ENCODE data around the gene PPFIA3.
"Not testable (repeated sequence)": the region's sequence is repeated elsewhere in the genome, so short reads cannot be mapped to it uniquely, and the experiment has no call there.

Gene PPFIA3

DNA sequence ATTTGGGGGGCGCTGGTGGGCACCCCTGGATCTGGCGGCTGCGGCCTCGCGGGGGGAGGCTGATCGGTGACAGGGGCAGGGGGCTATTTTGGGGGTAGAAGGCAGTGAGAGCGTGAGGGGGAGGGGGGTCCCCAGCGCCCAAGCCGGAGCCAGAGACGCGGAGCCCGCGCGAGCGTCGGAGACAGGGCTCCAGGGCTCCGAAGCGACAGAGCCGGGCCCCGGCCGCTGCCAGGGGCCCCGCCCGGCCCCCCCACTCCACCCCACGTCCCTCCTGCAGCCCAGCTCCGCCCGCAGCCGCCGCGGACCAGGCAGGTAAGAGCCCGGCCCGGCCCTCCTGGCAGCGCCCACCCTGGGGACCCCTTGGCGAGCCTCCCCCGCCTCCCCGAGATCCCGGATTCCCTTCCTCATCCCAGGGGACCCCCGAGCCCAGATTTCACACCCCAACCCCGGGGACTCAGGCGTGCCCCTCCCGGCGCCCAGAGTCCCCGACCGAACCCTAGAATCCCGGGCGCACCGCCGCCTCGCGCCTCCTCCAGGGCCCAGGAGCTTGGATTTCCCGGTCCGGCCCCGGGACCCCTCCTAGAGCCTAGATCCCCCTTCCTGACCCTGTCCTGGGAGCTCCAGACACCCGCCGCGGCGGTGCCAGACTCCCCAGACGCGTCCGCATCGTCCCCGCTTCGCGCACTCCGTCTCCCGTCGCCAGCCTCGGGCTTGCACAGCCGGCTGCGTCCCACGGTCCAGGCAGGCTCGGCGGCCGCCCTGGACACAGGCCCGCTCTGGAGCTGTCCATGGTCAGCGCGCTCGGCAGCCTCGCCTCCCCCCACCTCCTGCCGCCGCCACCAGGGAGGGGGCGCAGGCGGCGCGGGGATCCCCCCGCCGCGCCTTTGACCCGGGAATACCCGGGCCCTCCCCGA lies at the start of gene PPFIA3:
Gene PPFIA3 (plus strand): TSS at position 134 of the 914 bp plus-strand sequence. CDS start 8,330 bp downstream, outside the sequence.
- Histone ChIP-seq H3K4me3 (ENCODE audit: insufficient read length, low read depth) (peak within 1 kb of the TSS; percentile 71), H3K36me3 (ENCODE audit: insufficient read depth, insufficient read length, low read length) (peaks cover 2% of the 10 kb centered on the region), H3K9ac (ENCODE audit: insufficient read length, low read depth) (peak within 1 kb of the TSS; percentile 92), H3K4me1 (ENCODE audit: insufficient read depth, insufficient read length) (peaks cover 3% of the 10 kb centered on the region), H3K27me3 (ENCODE audit: insufficient read depth, insufficient read length) (peaks cover 19% of the 10 kb centered on the region), H3K9me3 (ENCODE audit: insufficient read depth, low read length) (no peaks in the 10 kb centered on the region)
- TF ChIP-seq YY1 (IDR thresholded peaks at IDR 0.05; ENCODE audit: insufficient read depth, insufficient read length) (no peak), ZNF274 (IDR thresholded peaks at IDR 0.05; ENCODE audit: low read depth, low read length) (no peak), SUZ12 (IDR thresholded peaks at IDR 0.05; ENCODE audit: extremely low read depth, insufficient read depth, insufficient read length) (no peak)
- no peak for DNase-seq (ENCODE audit: low read depth, low spot score)

DNA sequence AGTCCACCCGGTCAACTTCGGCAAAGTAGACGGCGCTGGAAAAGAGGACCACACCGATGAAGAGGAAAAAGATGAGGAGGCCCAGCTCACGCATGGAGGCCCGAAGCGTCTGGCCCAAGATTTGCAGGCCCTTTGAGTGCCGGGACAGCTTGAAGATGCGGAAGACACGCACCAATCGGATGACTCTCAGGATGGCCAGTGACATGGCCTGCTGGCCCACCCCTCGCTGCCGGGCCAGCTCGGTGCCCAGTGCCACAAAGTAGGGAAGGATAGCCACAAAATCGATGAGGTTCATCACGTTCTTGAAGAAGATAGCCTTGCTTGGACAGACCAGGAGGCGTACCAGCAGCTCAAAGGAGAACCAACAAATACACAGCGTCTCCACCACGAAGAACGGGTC lies 48.9 kb upstream of the PPFIA3 start:
- TF ChIP-seq YY1 (IDR thresholded peaks at IDR 0.05; ENCODE audit: insufficient read depth, insufficient read length) (no peak), ZNF274 (IDR thresholded peaks at IDR 0.05; ENCODE audit: low read depth, low read length) (no peak), SUZ12 (IDR thresholded peaks at IDR 0.05; ENCODE audit: extremely low read depth, insufficient read depth, insufficient read length) (no peak)
- DNase-seq (ENCODE audit: low read depth, low spot score), result no peak
- Histone ChIP-seq H3K4me3 (ENCODE audit: insufficient read length, low read depth) (no peak overlapping the region), H3K9me3 (ENCODE audit: insufficient read depth, low read length) (no peaks in the 10 kb centered on the region; the same call in 1 of the 2 replicates), H3K27me3 (ENCODE audit: insufficient read depth, insufficient read length) (peaks cover 36% of the 10 kb centered on the region), H3K36me3 (ENCODE audit: insufficient read depth, insufficient read length, low read length) (no peaks in the 10 kb centered on the region), H3K4me1 (ENCODE audit: insufficient read depth, insufficient read length) (peaks cover 13% of the 10 kb centered on the region), H3K9ac (ENCODE audit: insufficient read length, low read depth) (no peak overlapping the region)

DNA sequence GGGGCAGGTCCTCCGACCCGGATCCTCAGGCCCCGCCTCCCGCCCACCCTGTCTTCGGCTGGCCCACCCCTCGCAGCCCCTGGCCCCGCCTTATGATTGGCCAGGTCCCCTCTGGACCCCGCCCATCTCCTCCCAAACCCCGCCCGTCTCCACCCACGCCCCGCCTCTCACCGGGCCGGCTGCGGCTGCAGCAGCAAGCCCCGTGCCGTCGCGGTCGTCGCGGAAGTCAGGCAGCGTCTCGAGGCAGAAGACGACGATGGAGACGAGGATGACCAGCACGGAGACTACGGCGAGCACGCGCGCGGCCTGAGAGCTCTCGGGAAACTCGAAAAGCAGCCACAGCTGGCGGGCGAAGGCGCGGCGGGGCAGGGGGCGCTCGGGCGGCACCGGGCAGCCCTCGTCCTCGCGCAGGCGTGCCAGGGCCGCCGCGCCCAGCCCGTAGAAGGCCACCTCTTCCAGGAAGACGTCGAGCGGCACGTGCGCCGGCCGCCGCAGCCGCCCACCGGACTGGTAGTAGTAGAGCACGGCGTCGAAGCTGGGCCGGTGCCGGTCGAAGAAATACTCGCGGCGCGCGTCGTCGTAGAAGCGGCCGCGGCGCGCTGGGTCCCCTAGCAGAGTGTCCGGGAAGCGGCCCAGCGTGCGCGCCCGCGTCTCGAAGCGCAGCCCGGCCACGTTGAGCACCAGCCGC lies 47.3 kb upstream of the PPFIA3 start:
- H3K4me3 ChIP-seq (ENCODE audit: insufficient read length, low read depth), result peak overlapping the region; percentile 37
- peak overlapping the region; percentile 50 for H3K9ac ChIP-seq (ENCODE audit: insufficient read length, low read depth)
- no peaks in the 10 kb centered on the region for H3K36me3 ChIP-seq (ENCODE audit: insufficient read depth, insufficient read length, low read length)
- peaks cover 33% of the 10 kb centered on the region for H3K27me3 ChIP-seq (ENCODE audit: insufficient read depth, insufficient read length)
- no peaks in the 10 kb centered on the region; the same call in 1 of the 2 replicates for H3K9me3 ChIP-seq (ENCODE audit: insufficient read depth, low read length)
- H3K4me1 ChIP-seq (ENCODE audit: insufficient read depth, insufficient read length), result peaks cover 6% of the 10 kb centered on the region
- TF ChIP-seq ZNF274 (IDR thresholded peaks at IDR 0.05; ENCODE audit: low read depth, low read length), result no peak
- TF ChIP-seq SUZ12 (IDR thresholded peaks at IDR 0.05; ENCODE audit: extremely low read depth, insufficient read depth, insufficient read length), result no peak
- TF ChIP-seq YY1 (IDR thresholded peaks at IDR 0.05; ENCODE audit: insufficient read depth, insufficient read length), result no peak
- DNase-seq (ENCODE audit: low read depth, low spot score), result no peak

GRCh38 chr19:49073514-49074378 lies 45.6 kb upstream of the PPFIA3 start:
- TF ChIP-seq SUZ12 (IDR thresholded peaks at IDR 0.05; ENCODE audit: extremely low read depth, insufficient read depth, insufficient read length), result no peak
- TF ChIP-seq YY1 (IDR thresholded peaks at IDR 0.05; ENCODE audit: insufficient read depth, insufficient read length), result no peak
- TF ChIP-seq ZNF274 (IDR thresholded peaks at IDR 0.05; ENCODE audit: low read depth, low read length), result no peak
- Histone ChIP-seq H3K27me3 (ENCODE audit: insufficient read depth, insufficient read length) (peaks cover 33% of the 10 kb centered on the region), H3K36me3 (ENCODE audit: insufficient read depth, insufficient read length, low read length) (no peaks in the 10 kb centered on the region), H3K9ac (ENCODE audit: insufficient read length, low read depth) (no peak overlapping the region), H3K4me3 (ENCODE audit: insufficient read length, low read depth) (no peak overlapping the region), H3K9me3 (ENCODE audit: insufficient read depth, low read length) (no peaks in the 10 kb centered on the region; the same call in 1 of the 2 replicates), H3K4me1 (ENCODE audit: insufficient read depth, insufficient read length) (peaks cover 2% of the 10 kb centered on the region)
- no peak for DNase-seq (ENCODE audit: low read depth, low spot score)

- H3K36me3 ChIP-seq (ENCODE audit: insufficient read depth, insufficient read length, low read length); DNase-seq (ENCODE audit: low read depth, low spot score); H3K9me3 ChIP-seq (ENCODE audit: insufficient read depth, low read length); H3K9ac ChIP-seq (ENCODE audit: insufficient read length, low read depth); H3K4me3 ChIP-seq (ENCODE audit: insufficient read length, low read depth); H3K4me1 ChIP-seq (ENCODE audit: insufficient read depth, insufficient read length): not testable (repeated sequence)
- H3K27me3 ChIP-seq (ENCODE audit: insufficient read depth, insufficient read length), result peaks cover 23% of the 10 kb centered on the region
Observed at GRCh38 chr19:49074869-49075268, 44.5 kb upstream of the PPFIA3 start.

GRCh38 chr19:49080392-49080791 lies 39.0 kb upstream of the PPFIA3 start:
- Histone ChIP-seq H3K27me3 (ENCODE audit: insufficient read depth, insufficient read length) (no peaks in the 10 kb centered on the region), H3K4me1 (ENCODE audit: insufficient read depth, insufficient read length) (no peaks in the 10 kb centered on the region), H3K4me3 (ENCODE audit: insufficient read length, low read depth) (no peak overlapping the region), H3K36me3 (ENCODE audit: insufficient read depth, insufficient read length, low read length) (no peaks in the 10 kb centered on the region), H3K9ac (ENCODE audit: insufficient read length, low read depth) (no peak overlapping the region), H3K9me3 (ENCODE audit: insufficient read depth, low read length) (peaks cover 8% of the 10 kb centered on the region; the same call in 1 of the 2 replicates)
- TF ChIP-seq SUZ12 (IDR thresholded peaks at IDR 0.05; ENCODE audit: extremely low read depth, insufficient read depth, insufficient read length) (no peak), ZNF274 (IDR thresholded peaks at IDR 0.05; ENCODE audit: low read depth, low read length) (no peak), YY1 (IDR thresholded peaks at IDR 0.05; ENCODE audit: insufficient read depth, insufficient read length) (no peak)
- no peak for DNase-seq (ENCODE audit: low read depth, low spot score)

Data from NT2/D1 (cell line).